Body of pancreas (tissue), 4 donors: ENCODE results near the gene PHF3.

Experiments
- CTCF ChIP-seq, 7 experiments: fragments of 450-650 bp in 4 of 7; fragments of 200-600 bp in 3 of 7; sonication (generic) in 3 of 7; IDR thresholded peaks; one replicate each; pipeline ENCODE4 v1.5.1; 2016 to 2019; ENCODE audit warnings: antibody characterized with exemption in 7 of 7
- POLR2A ChIP-seq, 3 donors: fragments of 450-650 bp; IDR thresholded peaks; one replicate each; pipeline ENCODE4 v1.6.1; 2016; ENCODE audit warnings: antibody characterized with exemption in 3 of 3, mild to moderate bottlenecking in 2 of 3

- TF ChIP-seq CTCF (IDR thresholded peaks at IDR 0.05) (no peak), POLR2A (IDR thresholded peaks at IDR 0.05) (no peak)
Measured at GRCh38 chr6:63652980-63653379, 17.4 kb downstream of the PHF3 start.
